Upper lobe of left lung (tissue), 4 donors: Measurements from ENCODE around the gene KMT2E.

Experiments
- CTCF ChIP-seq, 6 experiments: fragments of 450-650 bp in 4 of 6; fragments of 200-600 bp in 2 of 6; sonication (generic) in 2 of 6; IDR thresholded peaks; one replicate each; pipeline ENCODE4 v1.5.1; 2016 to 2019; ENCODE audit warnings: antibody characterized with exemption in 6 of 6
- EP300 ChIP-seq, 4 donors: sonication (generic); formaldehyde crosslinking; IDR thresholded peaks; one replicate each; pipeline ENCODE4 v1.5.1; 2017; ENCODE audit warnings: antibody characterized with exemption in 4 of 4, control low read depth in 2 of 4
- POLR2A ChIP-seq, 4 donors: fragments of 450-650 bp; IDR thresholded peaks; one replicate each; pipeline ENCODE4 v1.5.1; 2016 to 2017; ENCODE audit warnings: antibody characterized with exemption in 4 of 4, mild to moderate bottlenecking in 2 of 4

GRCh38 chr7:105098863-105099515 is 85.0 kb downstream of the KMT2E start:
- TF ChIP-seq CTCF (IDR thresholded peaks at IDR 0.05) (no peak), POLR2A (IDR thresholded peaks at IDR 0.05) (no peak), EP300 (IDR thresholded peaks at IDR 0.05) (no peak)
